GM19025 (cell line): ENCODE data around the gene SYT15.
"Not testable (repeated sequence)": the region's sequence is repeated elsewhere in the genome, so short reads cannot be mapped to it uniquely, and the experiment has no call there.

Experiments used
- ATAC-seq: cut with Tn5 transposase; IDR thresholded peaks from one replicate; pipeline ENCODE4 v1.9.1; 2021; ENCODE audit warnings: mild to moderate bottlenecking, low read depth, moderate library complexity; ENCODE audit not compliant: unreplicated experiment

The SYT15 gene

GRCh38 chr10:46555713-46556514, 23.0 kb upstream of the SYT15 start:
- no peak for ATAC-seq

GRCh38 chr10:46556515-46557318, 22.2 kb upstream of the SYT15 start, which contains the start of gene GPRIN2:
Gene GPRIN2 (minus strand): TSS chr10:46556658. CDS start chr10:46550736, 5,922 bp downstream.
- ATAC-seq, result no peak

- no peak for ATAC-seq
Observed at GRCh38 chr10:46557319-46558121, 21.4 kb upstream of the SYT15 start.

- no peak for ATAC-seq
Observed at GRCh38 chr10:46558122-46558391, 20.9 kb upstream of the SYT15 start.

- no peak for ATAC-seq
Observed at GRCh38 chr10:46558392-46559185, 20.3 kb upstream of the SYT15 start.

GRCh38 chr10:46559231-46559671, 19.7 kb upstream of the SYT15 start:
- ATAC-seq, result no peak

GRCh38 chr10:46560381-46560780, 18.5 kb upstream of the SYT15 start:
- no peak for ATAC-seq

- no peak for ATAC-seq
Observed at GRCh38 chr10:46560952-46561351, 18.0 kb upstream of the SYT15 start.

- peak; percentile 75 for ATAC-seq
Observed at GRCh38 chr10:46565591-46566332, 13.2 kb upstream of the SYT15 start.

GRCh38 chr10:46567151-46567550, 11.8 kb upstream of the SYT15 start:
- ATAC-seq, result not testable (repeated sequence)

GRCh38 chr10:46570655-46571054, 8.3 kb upstream of the SYT15 start:
- ATAC-seq, result not testable (repeated sequence)

- ATAC-seq, result not testable (repeated sequence)
Observed at GRCh38 chr10:46572765-46573164, 6.2 kb upstream of the SYT15 start.

GRCh38 chr10:46573314-46573713, 5.6 kb upstream of the SYT15 start:
- ATAC-seq, result not testable (repeated sequence)

GRCh38 chr10:46573884-46574283, 5.0 kb upstream of the SYT15 start:
- ATAC-seq, result not testable (repeated sequence)

GRCh38 chr10:46577624-46578473, 1.1 kb upstream of the SYT15 start:
- not testable (repeated sequence) for ATAC-seq

- not testable (repeated sequence) for ATAC-seq
Observed at GRCh38 chr10:46579378-46579777, 450 bp downstream of the SYT15 start.

- not testable (repeated sequence) for ATAC-seq
Observed at GRCh38 chr10:46581997-46582396, 3.1 kb downstream of the SYT15 start.

GRCh38 chr10:46582568-46582967, 3.6 kb downstream of the SYT15 start:
- ATAC-seq, result not testable (repeated sequence)
